GM18858 (cell line): ENCODE measurements around the gene ABHD2.

ENCODE experiments used
- ATAC-seq: cut with Tn5 transposase; IDR thresholded peaks from one replicate; pipeline ENCODE4 v1.9.1; 2021; ENCODE audit not compliant: unreplicated experiment

ABHD2 gene

GRCh38 chr15:89187301-89187985 lies 99.2 kb downstream of the ABHD2 start:
- ATAC-seq: no peak

GRCh38 chr15:89187986-89188514 lies 99.8 kb downstream of the ABHD2 start:
- no peak for ATAC-seq

GRCh38 chr15:89192136-89192535 lies 103.9 kb downstream of the ABHD2 start:
- ATAC-seq: no peak

- no peak for ATAC-seq
Observed at GRCh38 chr15:89192766-89193165, 104.5 kb downstream of the ABHD2 start.

GRCh38 chr15:89194608-89195007 lies 106.4 kb downstream of the ABHD2 start:
- no peak for ATAC-seq

- ATAC-seq: no peak
Observed at GRCh38 chr15:89195836-89196235, 107.6 kb downstream of the ABHD2 start.

GRCh38 chr15:89196241-89196640 lies 108.0 kb downstream of the ABHD2 start:
- ATAC-seq: no peak

GRCh38 chr15:89196994-89197393 lies 108.7 kb downstream of the ABHD2 start:
- ATAC-seq: no peak

- no peak for ATAC-seq
Observed at GRCh38 chr15:89197503-89197971, 109.3 kb downstream of the ABHD2 start.

GRCh38 chr15:89198196-89198595 lies 109.9 kb downstream of the ABHD2 start:
- no peak for ATAC-seq

- no peak for ATAC-seq
Observed at GRCh38 chr15:89198934-89199333, 110.7 kb downstream of the ABHD2 start.

GRCh38 chr15:89199746-89200145 lies 111.5 kb downstream of the ABHD2 start:
- ATAC-seq: no peak

- no peak for ATAC-seq
Observed at GRCh38 chr15:89200182-89200581, 111.9 kb downstream of the ABHD2 start.

GRCh38 chr15:89201465-89202005 lies 113.3 kb downstream of the ABHD2 start:
- no peak for ATAC-seq

GRCh38 chr15:89203705-89204273 lies 115.5 kb downstream of the ABHD2 start:
- ATAC-seq: no peak

GRCh38 chr15:89205991-89206585 lies 117.8 kb downstream of the ABHD2 start:
- ATAC-seq: no peak

- ATAC-seq: peak; percentile 53
Observed at GRCh38 chr15:89206908-89207331, 118.7 kb downstream of the ABHD2 start.

GRCh38 chr15:89208256-89208655 lies 120.0 kb downstream of the ABHD2 start:
- no peak for ATAC-seq

- no peak for ATAC-seq
Observed at GRCh38 chr15:89209057-89209456, 120.8 kb downstream of the ABHD2 start.

- ATAC-seq: no peak
Observed at GRCh38 chr15:89211678-89212170, 123.5 kb downstream of the ABHD2 start.

GRCh38 chr15:89215627-89216026 lies 127.4 kb downstream of the ABHD2 start:
- no peak for ATAC-seq

GRCh38 chr15:89217031-89217430 lies 128.8 kb downstream of the ABHD2 start:
- no peak for ATAC-seq
